ENCODE data around the gene EPS8L2. TPM values are rescaled to one million over a fixed set of nuclear protein-coding genes. Genes with fewer than 3 reads are reported as not detected.

Gene EPS8L2
- total RNA-seq, 3 donors from 2014 or later: 6.1 to 151 (median 115) TPM

DNA sequence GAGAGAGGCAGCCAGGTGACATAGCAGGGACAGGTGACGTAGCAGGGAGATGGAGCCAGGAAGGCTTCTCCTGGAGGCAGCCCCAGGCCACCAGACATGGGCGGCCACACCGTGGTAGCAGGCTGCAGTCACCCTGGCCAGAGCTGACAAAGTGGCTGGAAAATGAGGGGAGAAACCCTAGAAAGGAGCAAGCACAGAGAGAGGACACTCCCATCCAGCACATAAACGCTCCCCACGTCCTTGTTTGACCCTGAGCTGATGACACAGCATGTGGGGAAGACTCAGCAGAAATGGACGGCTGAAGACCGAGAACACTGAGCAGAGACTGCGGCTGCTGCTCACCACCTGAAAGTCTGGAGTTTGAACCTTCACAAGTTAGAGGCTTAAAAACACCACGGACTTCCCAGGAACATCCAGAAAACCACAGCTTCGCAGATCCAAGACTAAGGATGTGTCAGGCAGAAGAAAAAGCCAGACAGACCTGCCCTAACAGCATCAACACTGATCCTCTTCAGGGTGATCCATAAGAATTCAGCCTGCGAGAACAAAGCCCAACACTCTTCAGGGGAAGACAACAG, 40.2 kb upstream of the EPS8L2 start:
- no peaks in the 10 kb centered on the region for H3K9me3 ChIP-seq
- peak overlapping the region; percentile 52 to 62 for H3K27ac ChIP-seq
- no peak overlapping the region for H3K4me3 ChIP-seq
- no peaks in the 10 kb centered on the region for H3K27me3 ChIP-seq
- TF ChIP-seq POLR2AphosphoS5 (IDR thresholded peaks at IDR 0.05) (no peak), POLR2A (IDR thresholded peaks at IDR 0.05) (no peak)
- TF ChIP-seq, protein P1, sequence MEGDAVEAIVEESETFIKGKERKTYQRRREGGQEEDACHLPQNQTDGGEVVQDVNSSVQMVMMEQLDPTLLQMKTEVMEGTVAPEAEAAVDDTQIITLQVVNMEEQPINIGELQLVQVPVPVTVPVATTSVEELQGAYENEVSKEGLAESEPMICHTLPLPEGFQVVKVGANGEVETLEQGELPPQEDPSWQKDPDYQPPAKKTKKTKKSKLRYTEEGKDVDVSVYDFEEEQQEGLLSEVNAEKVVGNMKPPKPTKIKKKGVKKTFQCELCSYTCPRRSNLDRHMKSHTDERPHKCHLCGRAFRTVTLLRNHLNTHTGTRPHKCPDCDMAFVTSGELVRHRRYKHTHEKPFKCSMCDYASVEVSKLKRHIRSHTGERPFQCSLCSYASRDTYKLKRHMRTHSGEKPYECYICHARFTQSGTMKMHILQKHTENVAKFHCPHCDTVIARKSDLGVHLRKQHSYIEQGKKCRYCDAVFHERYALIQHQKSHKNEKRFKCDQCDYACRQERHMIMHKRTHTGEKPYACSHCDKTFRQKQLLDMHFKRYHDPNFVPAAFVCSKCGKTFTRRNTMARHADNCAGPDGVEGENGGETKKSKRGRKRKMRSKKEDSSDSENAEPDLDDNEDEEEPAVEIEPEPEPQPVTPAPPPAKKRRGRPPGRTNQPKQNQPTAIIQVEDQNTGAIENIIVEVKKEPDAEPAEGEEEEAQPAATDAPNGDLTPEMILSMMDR (IDR thresholded peaks at IDR 0.05): no peak
- DNase-seq (ENCODE audit: low spot score in 2 of 2): peak in 1 of 2 donors; percentile 56
- no peaks in the 10 kb centered on the region for H3K36me3 ChIP-seq
- intact Hi-C loops (cut with DNase I; ENCODE audit: low total_unique reads): no loop called here
- peaks cover 0 to 3% of the 10 kb centered on the region in 2 donors for H3K4me1 ChIP-seq

DNA sequence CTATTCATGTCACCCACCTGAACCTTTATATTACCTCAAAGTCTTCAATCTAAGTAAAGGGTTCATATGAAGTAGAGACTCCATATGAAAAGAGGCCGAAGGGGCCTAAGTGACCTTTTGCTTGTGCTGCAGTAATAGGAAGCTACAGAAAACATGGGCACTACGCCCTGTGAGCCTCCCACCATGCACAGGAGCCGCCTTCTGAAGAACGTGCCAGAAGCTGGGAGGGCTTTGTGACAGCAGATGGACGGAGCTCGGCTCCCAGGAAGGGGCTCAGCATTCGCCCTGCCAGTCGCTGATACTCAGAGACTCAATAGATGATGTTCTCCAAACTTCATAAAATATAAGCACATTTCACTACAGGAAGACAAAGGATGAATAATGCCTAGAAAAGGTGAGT, 32.2 kb upstream of the EPS8L2 start:
- Histone ChIP-seq H3K4me3 (no peak overlapping the region), H3K27me3 (no peaks in the 10 kb centered on the region), H3K4me1 (no peaks in the 10 kb centered on the region), H3K27ac (no peak overlapping the region), H3K9me3 (no peaks in the 10 kb centered on the region), H3K36me3 (no peaks in the 10 kb centered on the region)
- intact Hi-C loops (cut with DNase I; ENCODE audit: low total_unique reads): no loop called here
- no peak for TF ChIP-seq POLR2A (IDR thresholded peaks at IDR 0.05)
- no peak for TF ChIP-seq POLR2AphosphoS5 (IDR thresholded peaks at IDR 0.05)
- TF ChIP-seq, protein P1 (IDR thresholded peaks at IDR 0.05): no peak
- no peak for DNase-seq (ENCODE audit: low spot score in 2 of 2)

DNA sequence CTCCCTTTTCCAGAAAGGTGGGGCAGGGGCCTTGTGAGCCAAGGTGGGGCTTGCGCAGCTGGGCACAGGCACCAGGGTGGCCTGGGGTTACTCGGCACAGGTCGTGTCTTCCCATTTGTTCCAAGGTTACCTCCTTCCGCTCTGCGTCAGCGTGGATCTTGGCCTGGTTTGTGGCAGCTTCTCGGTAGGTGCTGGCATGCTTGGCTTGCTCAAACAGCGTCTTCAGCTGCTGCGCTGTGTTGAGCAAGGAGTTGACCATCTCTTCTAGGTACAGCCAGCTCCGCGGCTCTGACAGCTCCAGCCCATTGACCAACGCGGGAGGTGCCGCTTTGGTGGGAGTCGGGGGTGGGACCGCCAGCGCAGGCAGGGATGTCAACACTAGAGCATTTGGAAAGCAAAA, 31.6 kb upstream of the EPS8L2 start:
- Histone ChIP-seq H3K36me3 (no peaks in the 10 kb centered on the region), H3K4me1 (no peaks in the 10 kb centered on the region), H3K4me3 (no peak overlapping the region), H3K9me3 (no peaks in the 10 kb centered on the region), H3K27ac (no peak overlapping the region), H3K27me3 (no peaks in the 10 kb centered on the region)
- intact Hi-C loops (cut with DNase I; ENCODE audit: low total_unique reads): no loop called here
- no peak for DNase-seq (ENCODE audit: low spot score in 2 of 2)
- TF ChIP-seq POLR2AphosphoS5 (IDR thresholded peaks at IDR 0.05) (no peak), POLR2A (IDR thresholded peaks at IDR 0.05) (no peak)
- TF ChIP-seq, protein P1 (IDR thresholded peaks at IDR 0.05): no peak

DNA sequence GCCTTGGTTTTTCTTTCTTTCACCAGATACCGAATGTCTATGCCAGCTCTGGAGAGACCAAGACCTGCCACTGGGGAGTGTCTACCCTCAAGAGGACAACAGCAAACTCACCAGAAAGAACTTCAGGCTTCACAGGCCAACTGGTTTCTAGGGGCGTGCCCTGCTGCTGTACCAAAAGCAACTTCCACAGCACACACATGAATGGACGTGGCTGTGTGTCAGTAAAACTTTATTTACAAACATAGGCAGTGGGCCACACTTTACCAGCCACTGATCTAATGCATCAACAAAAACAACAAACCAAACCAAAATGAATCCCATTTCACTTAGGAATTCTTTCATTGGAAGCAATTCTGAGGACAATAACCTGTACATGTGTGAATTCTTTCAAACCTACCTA, 27.7 kb upstream of the EPS8L2 start:
- Histone ChIP-seq H3K4me1 (no peaks in the 10 kb centered on the region), H3K36me3 (no peaks in the 10 kb centered on the region), H3K4me3 (no peak overlapping the region), H3K27ac (no peak overlapping the region), H3K9me3 (no peaks in the 10 kb centered on the region), H3K27me3 (no peaks in the 10 kb centered on the region)
- intact Hi-C loops (cut with DNase I; ENCODE audit: low total_unique reads): no loop called here
- TF ChIP-seq, protein P1 (IDR thresholded peaks at IDR 0.05): no peak
- no peak for TF ChIP-seq POLR2A (IDR thresholded peaks at IDR 0.05)
- TF ChIP-seq POLR2AphosphoS5 (IDR thresholded peaks at IDR 0.05): no peak
- no peak for DNase-seq (ENCODE audit: low spot score in 2 of 2)

DNA sequence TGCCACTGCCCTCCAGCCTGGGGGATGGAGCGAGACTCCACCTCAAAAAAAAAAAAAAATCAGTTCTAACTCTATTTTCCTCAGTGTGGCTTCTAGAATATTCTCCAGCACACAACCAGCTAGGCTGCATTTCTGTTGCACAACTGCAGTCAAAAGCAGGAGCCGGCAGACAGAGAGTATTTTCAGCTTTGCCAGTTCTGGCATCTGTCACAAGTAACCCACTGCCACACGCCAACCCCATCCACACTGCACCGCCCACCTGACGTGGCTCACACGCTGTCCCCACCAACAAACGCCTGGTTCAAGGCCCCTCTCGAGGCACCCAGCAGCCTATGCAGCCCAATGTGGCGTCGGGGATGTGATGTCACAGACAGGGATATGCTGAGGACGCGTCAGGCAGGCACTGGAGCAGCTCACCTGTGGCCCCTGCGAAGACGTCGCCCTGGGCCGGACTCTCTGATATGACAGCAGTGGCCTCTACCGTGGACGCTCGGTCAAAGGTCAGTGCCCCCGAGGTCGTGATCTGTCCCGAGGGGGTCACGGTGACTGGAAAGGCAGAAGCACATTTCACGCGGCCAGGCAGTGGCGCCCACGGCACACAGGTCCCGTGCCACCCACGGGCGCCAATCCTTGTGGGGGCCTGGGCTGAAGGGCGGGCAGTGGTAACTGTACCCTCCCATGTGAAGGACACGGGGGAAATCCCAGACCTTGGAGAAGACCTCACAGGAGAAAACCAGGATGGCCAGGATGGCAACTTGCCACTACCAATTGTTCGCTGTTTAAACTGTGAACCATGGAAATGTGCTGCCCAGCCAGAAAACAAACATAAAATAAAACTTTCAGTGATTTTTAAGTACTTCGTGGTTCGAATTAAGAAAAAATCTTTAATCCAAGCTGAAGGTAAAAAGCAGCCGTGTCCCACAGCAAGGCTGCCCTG, 26.5 kb upstream of the EPS8L2 start:
- TF ChIP-seq, protein P1 (IDR thresholded peaks at IDR 0.05): no peak
- TF ChIP-seq POLR2A (IDR thresholded peaks at IDR 0.05): no peak
- no peak for TF ChIP-seq POLR2AphosphoS5 (IDR thresholded peaks at IDR 0.05)
- no peaks in the 10 kb centered on the region for H3K4me1 ChIP-seq

More for the DNA sequence above, 26.5 kb upstream of the EPS8L2 start:
- no peak overlapping the region for H3K4me3 ChIP-seq
- no peak overlapping the region for H3K27ac ChIP-seq
- H3K27me3 ChIP-seq: no peaks in the 10 kb centered on the region
- H3K9me3 ChIP-seq: no peaks in the 10 kb centered on the region
- intact Hi-C loops (cut with DNase I; ENCODE audit: low total_unique reads): no loop called here
- H3K36me3 ChIP-seq: no peaks in the 10 kb centered on the region
- no peak for DNase-seq (ENCODE audit: low spot score in 2 of 2)
